ENCODE measurements around the gene TMEM169.

Gene TMEM169

GRCh38 chr2:216108310-216108966 is 26.7 kb downstream of the TMEM169 start:
- no peak for DNase-seq

- peak; percentile 97 for DNase-seq
These were observed 27.5 kb downstream of the TMEM169 start, which contains the start of gene XRCC5 for GRCh38 chr2:216108967-216109921. Gene XRCC5 (plus strand): TSS chr2:216109348. CDS start chr2:216109437, 89 bp downstream.

DNA sequence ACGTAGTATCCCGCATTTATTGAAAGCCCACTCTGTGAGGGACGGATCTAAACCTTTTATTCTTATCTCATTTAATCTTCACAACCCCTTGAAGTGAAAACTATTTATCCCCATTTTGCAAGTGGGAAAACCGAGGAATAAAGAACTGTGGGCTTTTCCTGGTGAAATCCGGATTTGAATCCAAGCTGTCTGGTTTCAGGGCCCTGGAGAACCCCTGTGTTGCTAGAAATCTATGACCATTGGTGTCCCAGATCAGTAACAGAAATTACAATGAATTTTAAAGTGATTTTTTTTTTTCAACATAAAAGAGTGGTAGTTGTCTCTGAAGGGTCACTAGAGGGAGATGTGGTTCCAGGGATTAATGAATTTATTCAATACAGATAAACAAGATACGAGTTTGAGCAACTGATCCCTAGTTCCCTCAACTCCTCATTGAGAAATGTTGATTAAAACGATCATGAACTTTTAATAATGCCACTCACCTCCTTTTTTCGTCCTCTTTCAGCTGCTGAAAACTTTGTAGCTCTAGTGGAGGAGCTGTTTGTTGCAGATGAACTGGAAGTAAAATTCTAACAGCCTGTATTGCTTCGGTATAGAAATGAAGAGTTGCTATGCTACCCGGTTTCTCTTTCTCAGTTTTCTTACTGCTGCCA is 28.4 kb downstream of the TMEM169 start:
- DNase-seq: no peak

- no peak for DNase-seq
These were observed 28.9 kb downstream of the TMEM169 start for GRCh38 chr2:216110620-216111019.

DNA sequence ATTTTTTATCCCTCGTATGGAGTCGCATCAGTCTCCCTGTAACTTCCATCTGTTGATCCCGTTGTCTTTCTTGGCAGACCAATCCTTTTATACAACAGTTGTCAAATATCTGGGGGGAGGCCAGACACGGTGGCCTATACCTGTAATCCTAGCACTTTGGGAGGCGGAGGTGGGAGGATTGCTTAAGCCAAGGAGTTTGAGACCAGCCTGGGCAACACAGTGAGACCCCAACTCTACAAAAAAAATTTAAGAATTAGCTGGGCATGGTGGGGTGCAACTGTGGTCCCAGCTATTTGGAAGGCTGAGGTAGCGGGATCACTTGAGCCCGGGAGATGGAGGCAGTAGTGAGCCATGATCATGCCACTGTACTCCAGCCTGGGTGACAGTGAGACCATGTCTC is 29.4 kb downstream of the TMEM169 start:
- DNase-seq: no peak

- DNase-seq: no peak
These were observed 31.2 kb downstream of the TMEM169 start for GRCh38 chr2:216112926-216113325.

- DNase-seq: no peak
These were observed 31.9 kb downstream of the TMEM169 start for GRCh38 chr2:216113572-216113971.

GRCh38 chr2:216114382-216114713 is 32.6 kb downstream of the TMEM169 start:
- no peak for DNase-seq

GRCh38 chr2:216114714-216115531 is 33.2 kb downstream of the TMEM169 start:
- peak; percentile 97 for DNase-seq

DNA sequence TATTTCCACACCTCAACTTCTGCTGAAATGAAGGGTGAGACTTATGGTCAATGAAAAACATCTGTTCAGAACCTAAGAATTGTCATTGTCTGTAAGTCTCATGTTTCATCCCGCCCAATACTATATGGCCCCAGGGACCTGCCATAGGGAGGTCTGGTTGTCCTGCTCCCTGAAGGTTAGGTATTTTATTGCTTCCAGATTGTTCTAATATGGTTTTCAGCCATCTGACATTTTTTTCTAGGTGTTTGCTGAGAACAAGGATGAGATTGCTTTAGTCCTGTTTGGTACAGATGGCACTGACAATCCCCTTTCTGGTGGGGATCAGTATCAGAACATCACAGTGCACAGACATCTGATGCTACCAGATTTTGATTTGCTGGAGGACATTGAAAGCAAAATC is 34.7 kb downstream of the TMEM169 start:
- peak; percentile 86 for DNase-seq

- DNase-seq: no peak
These were observed 36.0 kb downstream of the TMEM169 start for GRCh38 chr2:216117561-216118340.

DNA sequence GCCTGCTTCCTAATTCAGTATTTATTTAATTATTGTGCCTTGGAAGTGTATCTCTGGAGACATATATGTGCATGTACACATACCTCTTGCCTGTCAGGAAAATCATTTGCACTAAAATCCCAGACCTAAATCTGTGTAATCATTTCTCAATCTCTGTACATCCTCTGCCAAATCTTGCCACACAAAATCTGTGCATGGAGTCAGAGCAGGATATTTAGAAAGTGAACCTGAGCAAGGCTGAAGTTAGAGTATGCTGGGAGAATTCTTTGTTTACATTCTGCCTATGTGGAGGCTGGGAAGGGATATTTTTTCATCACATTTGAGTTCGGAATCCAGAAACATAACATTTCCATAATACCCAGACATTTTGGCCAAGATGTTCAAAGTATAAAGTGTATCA is 36.8 kb downstream of the TMEM169 start:
- DNase-seq: no peak

GRCh38 chr2:216119146-216119545 is 37.4 kb downstream of the TMEM169 start:
- no peak for DNase-seq

DNA sequence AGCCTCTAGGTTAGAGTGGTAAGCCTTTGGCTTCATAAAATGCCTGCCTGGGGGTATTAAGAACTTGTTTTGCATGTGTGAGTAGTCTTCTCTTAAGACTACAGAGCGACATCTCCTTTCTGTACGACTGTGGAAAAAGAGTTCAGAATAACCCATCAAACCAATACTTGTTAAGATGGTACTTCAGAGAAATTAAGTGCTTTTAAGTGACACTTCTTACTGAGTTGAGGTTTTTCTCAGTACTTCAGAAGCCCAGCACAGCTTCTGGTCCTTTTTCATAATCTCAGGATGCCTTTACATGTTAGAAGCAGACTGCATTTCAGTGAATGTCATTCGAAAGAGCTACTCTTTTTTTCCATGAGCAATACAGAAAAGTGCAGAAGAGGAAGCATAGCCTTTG is 38.3 kb downstream of the TMEM169 start:
- DNase-seq: no peak

DNA sequence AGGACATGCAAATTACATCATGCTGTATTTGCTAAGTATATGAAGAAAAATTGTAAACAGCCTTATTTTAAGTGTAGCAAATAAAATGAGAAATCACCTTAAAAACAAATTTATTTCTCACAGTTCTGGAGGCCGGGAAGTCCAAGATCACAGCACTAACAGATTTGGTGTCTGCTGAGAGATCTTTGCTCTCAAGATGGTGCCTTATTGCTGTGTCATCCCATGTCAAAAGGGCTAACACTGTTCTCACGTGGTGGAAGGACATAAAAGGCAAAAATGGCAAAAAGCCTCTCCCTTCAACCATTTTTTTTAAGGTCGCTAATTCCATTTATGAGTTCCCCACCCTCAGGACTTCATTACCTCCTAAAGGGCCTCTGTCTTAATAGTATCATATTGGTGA is 39.5 kb downstream of the TMEM169 start:
- no peak for DNase-seq

GRCh38 chr2:216126943-216127342 is 45.2 kb downstream of the TMEM169 start:
- no peak for DNase-seq

GRCh38 chr2:216130346-216130971 is 48.7 kb downstream of the TMEM169 start:
- DNase-seq: no peak

GRCh38 chr2:216131175-216131926 is 49.6 kb downstream of the TMEM169 start:
- no peak for DNase-seq

GRCh38 chr2:216132585-216132984 is 50.9 kb downstream of the TMEM169 start:
- DNase-seq: no peak

DNA sequence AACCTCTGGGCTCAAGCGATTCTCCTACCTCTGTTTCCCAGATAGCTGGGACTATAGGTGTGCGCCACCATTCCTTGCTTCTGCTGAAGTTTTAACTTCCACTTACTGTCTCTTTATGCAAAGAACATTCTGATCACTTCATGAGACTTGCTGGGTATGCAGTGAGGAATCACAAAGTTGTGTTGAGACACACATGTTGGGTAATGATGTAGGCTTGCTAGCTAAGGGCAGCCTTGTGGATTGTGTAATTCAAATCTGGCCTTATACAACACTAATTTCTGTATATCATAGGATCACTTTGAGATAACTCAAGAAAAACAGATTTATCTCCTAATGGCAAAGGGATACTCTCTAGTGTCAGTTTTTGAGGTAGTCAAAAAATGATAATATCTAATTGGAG is 51.7 kb downstream of the TMEM169 start:
- DNase-seq: no peak

Data from NCI-H2171 (cell line).